Fibroblast of skin of left biceps (primary cell): ENCODE measurements around the gene NINJ2.
A peak's percentile ranks its signal among the peaks of the same experiment; 100 is the strongest.
"Not testable (repeated sequence)": the region's sequence is repeated elsewhere in the genome, so short reads cannot be mapped to it uniquely, and the experiment has no call there.

ENCODE experiments used
- DNase-seq, 2 experiments: peaks; one replicate each; pipeline ENCODE4 v3.0.0-alpha.2; 2013; ENCODE audit warnings: low read depth in 2 of 2

NINJ2 gene

DNA sequence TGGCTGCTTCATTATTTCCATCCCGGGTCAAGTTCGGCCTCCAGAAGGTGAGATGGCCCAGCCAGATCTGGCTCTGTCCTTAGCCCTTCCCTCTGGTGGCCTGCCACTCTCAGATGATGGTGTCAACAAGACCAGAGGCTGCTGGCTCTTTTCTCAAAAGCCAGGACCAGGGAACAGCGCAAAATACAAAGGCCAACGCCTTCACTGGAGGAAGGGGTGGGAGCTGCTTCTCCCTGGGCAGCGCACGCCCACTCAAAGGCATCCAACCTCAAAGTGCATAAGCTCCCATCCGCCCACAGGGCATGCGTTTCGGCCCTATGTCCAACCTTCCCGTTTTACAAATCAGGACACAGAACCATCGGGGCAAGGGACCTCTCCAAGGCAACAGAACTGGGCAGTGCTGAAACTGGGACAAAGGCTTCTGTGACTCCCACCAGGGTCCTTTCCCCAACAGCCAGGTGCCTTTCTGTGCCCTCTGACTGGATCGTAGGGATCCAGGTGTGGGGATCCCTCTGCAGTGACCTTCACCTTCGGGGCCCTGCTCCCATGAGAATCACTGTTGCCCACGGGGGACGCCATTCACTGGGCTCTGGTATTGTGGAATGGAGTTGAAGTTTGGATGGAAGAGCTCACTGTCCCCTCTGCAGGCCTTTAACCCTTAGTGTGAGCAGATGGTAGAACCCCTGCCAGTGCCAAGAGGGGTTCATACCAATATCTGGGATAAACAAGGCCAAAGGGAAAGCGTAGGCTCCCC lies 76.8 kb downstream of the NINJ2 start:
- no peak for DNase-seq

DNA sequence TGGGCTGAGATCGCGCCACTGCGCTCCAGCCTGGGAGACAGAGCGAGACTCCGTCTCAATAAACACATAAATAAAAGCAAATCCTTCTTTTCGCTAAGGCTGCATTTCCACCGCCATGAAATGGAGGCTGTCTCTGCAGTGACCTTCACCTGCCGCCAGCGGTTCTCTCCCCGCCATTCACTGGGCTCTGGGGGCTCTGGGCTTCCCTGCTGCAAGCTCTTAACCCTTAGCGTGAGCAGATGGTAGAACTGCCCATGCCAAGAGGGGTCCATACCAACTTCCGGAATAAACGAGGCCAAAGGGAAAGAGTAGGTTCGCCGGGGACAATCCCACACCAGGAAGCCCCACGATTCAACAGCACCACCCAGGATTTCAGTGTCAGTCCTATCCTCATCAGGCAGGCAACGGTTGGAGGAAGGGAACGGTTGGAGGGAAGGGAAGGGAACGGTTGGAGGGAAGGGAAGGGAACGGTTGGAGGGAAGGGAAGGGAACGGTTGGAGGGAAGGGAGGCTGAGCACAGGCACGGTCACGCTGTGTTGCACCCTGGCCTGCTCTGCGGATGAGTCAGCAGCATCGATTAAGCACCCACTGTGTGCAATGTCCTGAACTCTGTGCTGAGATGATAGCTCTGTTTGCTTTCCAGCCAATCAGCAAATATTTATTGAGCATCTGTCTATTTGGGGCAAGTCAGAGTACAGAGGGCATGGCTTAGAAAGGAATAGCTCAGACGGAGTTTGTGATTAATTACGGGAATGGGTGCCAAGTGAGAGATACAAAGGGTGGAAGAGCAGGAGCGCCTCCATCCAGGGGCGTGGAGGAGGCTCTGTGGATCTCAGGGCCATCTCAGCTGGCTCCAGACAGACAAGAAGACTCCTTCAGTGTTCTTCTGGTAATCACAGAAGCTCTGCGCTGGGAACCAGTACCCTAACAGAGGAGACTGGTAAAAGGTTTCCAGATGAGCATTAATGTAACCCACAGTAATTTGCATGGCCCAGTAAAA lies 77.9 kb downstream of the NINJ2 start:
- DNase-seq = no peak

DNA sequence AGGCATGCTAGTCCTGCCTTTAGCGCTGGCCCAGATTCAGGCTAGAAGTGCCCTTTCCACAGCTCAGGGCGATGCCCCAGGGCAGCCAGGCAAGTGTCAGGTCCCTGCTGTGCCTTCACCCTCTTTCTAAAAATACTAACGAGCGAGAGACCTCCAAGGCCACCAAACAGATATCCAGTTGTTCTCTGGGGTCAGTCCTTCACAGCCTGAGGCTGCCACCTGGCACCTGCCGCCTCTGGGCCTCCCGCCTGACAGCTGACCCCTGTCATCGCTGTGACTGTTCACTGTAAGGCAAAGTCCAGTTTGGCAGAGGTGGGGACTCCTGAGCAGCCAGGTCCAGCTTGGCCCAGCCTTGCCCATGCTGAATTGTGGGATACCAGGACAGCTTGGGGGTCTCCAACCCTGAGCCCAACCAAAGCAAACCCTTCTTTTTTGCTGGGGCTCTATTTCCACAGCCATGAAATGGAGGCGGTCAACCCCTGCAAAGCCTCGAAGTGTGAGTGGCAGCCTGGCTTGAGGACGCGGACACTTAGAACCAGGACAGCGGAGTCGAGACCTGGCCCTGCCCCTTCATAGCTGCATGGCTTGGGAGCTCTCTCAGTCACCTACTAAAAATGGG lies 79.9 kb downstream of the NINJ2 start:
- no peak for DNase-seq

DNA sequence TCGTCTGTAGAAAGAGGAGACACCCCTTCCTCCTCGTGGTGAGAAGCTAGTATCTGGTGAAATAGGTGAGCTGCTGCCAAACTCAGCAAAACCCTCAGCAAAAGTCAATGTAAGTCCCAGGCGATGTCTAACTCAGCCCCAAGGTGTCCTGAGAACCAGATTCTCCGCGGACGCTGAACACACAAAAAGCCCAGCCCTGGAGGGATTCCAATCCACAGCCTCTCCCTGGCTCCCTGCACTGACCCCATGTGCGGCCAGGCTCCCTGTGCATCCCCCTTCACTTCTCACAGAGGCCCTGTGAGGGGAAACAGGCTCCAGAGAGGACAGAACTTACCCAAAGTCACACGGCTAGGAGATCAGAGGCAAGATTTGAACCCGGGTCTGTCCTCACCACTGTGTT lies 81.5 kb downstream of the NINJ2 start:
- DNase-seq = no peak

DNA sequence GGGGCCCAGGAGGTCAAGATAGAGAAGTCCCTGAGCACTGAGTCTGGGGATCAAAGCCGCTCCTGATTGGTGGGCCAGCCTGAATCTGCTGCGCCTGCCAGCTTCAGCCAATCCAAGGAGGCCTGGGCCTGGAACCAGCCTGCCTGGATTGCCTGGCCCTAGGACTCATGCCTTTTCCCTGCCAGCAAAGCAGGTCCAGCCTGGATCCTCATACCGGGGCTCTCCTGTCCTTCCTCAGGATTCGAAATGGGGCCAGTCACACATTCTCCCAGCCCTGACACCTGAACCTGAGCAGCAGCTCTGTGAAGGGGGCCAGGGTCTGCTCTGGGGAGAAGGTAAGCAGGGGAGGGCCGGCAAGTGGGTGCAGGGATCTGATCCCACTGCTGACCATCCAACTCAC lies 81.9 kb downstream of the NINJ2 start:
- DNase-seq = no peak

DNA sequence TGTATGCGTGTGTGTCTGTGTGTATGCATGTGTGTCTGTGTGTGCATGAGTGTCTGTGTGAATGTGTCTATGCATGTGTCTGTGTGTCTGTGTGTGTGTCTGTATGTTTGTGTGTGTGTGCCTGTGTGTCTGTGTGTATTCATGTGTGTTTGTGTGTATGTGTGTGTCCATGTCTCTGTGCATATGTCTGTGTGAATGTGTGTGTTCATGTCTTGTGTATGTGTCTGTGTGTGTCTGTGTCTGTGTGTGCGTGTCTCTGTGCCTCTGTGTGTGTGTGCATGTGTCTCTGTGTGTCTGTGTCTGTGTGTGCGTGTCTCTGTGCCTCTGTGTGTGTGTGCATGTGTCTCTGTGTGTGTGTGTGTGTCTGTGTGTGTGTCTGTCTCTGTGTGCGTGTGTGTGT lies 82.4 kb downstream of the NINJ2 start:
- DNase-seq = no peak

DNA sequence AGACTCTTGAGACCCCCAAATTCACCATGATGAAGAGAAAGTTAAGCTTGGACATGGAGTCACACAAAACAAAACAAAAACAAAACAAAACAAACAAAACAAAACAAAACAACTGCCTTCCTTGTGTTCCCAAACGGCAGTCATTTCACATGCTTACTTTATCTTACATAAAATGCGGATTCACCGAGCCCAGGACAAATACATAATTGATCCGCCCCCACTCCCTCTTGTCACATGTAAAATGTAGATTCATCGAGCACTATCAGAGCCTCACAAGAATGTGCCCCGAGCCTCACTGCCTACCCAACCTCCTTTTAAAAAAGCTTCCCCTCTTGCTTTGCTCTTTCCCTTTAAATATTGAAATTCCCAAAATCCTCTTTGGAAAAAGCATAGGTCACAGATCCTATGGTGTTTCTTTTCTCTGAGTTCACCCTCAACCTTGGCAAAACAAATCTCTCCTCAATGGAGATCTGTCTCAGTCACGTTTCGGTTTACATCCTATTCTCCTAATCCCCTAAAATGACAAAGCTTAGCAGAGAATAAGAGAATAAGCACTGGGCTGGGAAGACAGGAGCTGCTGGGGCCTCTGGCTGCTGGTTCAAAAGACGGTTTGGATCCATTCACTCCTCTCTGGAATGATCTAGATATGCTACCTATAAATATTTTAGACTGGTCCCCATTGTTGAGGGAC lies 83.7 kb downstream of the NINJ2 start:
- DNase-seq = no peak

DNA sequence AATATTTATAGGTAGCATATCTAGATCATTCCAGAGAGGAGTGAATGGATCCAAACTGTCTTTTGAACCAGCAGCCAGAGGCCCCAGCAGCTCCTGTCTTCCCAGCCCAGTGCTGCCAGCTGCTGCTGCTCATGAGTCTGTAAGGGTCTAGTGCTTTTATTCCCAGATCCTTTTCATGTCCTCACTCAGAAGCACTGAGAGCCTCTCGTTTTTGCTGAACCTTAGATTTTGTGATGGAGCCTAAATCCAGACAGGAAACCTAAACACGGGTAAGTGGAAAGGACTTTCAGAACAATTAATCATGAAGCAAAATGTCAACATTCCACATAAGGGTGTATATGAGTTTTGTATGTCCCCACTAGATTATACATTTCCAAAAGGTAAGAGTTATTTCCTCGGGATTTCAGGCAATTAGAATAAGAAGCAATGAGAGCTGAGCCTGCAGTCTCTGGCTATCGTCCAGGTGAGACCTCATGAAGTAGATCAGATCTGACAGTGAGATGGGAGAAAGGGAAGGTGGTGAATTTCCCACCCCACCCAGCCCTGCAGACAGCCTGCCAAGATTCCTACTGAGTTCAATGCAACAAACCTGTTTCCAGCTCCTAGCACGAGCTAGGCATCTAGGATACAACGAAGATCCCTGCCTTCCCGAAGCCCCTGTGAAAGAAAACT lies 84.4 kb downstream of the NINJ2 start:
- DNase-seq = no peak

DNA sequence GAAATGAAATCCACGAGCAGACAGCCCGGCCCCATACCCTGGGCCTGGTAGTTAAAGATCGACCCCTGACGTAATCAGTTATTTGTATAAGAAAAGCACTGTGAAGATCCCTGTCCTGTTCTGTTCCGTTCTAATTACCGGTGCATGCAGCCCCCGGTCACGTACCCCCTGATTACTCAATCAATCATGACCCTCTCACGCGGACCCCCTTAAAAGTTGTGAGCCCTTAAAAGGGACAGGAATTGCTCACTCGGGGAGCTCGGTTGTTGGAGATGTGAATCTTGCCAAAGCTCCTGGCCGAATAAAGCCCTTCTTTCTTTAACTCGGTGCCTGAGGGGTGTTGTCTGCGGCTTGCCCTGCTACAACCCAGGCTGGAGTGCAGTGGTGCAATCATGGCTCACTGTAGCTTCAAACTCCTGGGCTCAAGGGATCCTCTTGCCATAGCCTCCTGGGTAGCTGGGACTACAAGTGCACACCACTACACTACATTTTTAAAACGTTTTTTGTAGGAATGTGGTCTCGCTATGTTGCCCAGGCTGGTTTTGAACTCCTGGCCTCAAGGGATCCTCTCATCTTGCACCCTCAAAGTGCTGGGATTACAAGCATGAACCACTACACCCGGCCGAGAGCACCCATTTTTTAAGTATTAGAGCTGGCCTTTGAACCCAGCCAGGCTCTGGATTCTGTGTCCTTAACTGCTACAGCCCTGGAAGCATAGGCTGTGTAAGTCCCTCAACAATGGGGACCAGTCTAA lies 85.1 kb downstream of the NINJ2 start:
- DNase-seq = not testable (repeated sequence)

DNA sequence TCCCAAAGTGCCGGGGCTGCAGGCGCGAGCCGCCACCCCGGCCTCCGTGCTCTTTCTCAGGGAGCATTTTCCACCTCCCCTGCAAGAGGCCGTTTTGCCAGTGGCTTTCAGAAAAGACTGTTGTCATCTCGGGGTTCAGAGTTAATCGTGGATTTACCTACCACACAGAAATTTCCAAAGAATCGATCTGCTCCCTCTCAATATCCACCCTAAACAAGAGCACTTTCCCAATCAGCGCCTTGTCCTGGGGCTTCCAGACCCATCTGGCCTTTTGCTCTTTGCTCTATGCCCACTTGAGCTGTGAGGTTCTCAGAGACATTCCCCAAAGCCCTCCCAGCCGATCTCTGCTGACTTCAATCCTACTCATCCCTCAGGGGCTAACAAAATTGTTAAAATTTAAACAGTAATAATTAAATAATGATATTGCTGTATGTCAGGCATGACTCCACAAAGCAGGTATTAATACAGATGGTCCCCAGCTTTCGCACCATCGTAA lies 86.6 kb downstream of the NINJ2 start:
- no peak for DNase-seq

DNA sequence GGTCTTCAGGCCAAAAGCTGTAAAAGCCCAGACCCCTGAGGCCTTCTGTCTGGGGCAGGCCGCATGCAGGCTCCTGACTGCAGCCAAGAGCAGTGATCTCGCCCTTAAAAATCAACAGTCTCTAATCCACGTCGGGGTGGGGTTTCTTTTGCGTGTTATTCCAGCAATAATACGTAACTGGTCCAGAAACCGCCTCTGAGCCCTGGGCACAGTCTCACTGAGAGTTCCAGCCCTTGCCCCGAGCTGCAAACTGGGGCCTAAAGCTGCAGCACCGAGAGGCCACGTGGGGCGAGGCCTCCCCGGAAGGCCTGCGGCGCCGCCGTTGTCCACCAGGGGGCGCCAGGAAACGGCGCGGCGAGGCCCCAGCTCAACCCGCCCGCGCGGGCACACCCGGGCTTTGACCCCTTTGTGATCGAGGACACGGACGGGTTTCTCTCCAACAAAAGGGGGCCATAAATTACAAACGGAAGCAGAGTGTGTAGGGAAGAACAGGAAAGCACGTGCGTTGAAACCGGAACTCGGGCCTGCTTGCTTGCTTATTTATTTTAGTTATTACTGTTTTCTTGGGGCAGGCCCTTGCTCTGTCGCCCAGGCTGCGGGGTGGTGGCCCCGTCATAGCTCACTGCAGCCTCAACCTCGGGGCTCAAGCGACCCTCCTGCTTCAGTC lies 87.2 kb downstream of the NINJ2 start:
- peak in 1 of 2 experiments; percentile 36 for DNase-seq

DNA sequence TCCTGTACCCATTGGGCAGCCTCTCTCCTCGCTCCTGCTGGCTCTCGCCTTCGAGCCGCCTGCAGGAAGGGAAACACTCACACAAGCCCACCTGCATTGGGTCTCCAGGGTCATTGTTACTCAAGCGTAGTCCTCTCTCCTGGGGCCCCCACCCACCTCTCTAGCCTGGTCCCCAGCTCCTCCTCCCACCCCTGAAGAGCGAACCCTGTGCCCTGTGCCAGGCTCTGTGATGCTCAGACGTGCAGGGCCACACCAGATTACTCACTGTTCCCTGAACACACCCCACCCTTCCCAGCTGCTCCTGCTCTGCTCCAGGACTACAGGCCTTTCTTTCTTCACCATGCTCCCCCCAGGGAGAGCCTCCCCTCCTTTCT lies 88.1 kb downstream of the NINJ2 start:
- no peak for DNase-seq

DNA sequence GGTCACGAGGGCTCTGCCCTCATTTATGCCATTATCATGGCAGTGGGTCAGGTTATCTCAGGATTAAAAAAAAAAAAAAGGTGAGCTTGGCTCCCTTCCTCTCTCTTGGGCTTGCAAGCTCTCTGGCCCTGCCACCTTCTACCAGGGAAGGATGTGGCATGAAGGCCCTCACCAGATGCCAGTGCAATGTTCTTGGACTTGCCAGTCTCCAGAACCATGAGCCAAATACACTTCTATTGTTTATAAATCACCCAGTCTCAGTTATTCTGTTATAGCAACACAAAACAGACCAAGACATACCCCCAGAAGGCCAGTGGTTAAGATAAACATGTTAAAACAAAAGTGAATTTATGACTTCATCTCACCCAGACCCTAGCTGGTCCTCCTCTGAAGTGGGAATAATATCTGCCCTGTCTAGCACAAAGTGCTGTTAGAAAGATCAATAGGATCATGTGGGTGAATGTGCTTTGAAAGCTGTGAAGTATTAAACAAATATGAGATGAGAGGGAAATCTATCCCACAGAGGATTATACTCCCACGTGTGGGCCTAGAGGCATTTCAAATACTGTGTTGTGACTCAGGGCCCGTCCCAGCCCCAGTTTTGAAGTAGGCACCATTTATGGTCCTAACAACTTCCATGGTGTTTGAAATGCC lies 88.6 kb downstream of the NINJ2 start:
- DNase-seq = no peak

DNA sequence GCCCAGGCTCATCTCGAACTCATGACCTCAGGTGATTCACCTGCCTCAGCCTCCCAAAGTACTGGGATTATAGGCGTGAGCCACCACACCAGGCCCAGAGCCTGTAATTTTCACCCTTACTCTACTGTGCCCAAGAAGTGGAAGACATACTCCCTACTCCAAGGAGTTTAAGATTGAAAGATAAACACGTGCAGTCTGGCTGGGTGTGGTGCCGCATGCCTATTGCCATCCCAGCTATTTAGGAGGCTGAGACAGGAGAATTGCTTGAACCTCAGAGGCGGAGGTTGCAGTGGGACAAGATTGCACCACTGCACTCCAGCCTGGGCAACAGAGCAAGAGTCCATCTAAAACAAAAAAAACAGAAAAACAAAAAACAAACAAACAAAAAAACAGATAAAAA lies 90.0 kb downstream of the NINJ2 start:
- no peak for DNase-seq

DNA sequence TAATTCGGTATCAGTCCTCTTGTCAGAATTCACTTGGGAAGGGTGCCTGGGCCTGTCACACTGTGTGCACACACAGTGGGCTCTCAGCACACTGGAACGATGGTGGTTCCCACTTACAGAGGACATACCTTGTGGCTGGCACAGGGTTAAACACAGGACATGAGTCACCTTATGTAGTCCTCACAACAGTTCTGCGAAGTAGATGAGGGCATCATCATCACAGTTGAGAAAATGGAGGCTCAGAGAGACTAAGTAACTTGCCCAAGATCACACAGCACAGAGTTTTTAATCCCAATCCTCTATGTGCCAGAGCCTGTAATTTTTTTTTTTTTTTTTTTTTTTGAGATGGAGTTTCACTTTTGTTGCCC lies 90.7 kb downstream of the NINJ2 start:
- DNase-seq = no peak

DNA sequence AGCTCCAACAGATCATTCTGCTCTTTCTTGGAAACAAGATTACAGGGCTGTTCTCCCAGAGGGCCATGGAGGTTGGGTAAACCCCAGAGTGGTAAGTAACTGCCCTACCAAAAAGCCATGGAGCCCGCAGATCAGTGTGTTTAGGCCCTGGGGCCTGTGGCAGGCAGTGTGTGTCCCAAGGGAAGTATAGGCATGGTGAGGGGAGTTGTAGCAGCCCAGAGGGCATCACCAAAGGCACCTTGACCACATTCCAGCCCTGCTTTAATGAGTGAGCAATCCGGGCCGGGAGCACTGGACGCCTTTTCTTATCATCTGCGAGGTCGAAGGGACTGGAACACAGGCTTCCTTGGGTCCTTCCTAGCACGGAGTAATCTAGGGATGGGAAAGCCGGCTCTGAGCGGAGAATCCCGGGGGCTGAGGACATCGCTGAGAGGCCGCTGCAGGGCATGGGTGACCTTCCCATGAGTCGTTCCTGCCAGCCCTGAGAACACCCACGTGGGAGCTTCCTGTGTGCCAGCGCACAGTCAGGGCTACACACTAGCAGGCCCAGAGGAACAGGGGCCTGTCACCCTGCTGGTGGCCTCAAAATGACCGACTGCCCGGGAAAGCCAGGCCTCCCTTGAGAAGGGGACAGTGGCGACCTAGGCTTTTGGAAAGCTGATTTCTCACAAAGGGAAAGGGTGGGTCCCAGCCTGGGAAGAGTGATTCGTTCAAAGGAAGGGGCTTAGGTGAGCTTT lies 91.3 kb downstream of the NINJ2 start:
- no peak for DNase-seq

DNA sequence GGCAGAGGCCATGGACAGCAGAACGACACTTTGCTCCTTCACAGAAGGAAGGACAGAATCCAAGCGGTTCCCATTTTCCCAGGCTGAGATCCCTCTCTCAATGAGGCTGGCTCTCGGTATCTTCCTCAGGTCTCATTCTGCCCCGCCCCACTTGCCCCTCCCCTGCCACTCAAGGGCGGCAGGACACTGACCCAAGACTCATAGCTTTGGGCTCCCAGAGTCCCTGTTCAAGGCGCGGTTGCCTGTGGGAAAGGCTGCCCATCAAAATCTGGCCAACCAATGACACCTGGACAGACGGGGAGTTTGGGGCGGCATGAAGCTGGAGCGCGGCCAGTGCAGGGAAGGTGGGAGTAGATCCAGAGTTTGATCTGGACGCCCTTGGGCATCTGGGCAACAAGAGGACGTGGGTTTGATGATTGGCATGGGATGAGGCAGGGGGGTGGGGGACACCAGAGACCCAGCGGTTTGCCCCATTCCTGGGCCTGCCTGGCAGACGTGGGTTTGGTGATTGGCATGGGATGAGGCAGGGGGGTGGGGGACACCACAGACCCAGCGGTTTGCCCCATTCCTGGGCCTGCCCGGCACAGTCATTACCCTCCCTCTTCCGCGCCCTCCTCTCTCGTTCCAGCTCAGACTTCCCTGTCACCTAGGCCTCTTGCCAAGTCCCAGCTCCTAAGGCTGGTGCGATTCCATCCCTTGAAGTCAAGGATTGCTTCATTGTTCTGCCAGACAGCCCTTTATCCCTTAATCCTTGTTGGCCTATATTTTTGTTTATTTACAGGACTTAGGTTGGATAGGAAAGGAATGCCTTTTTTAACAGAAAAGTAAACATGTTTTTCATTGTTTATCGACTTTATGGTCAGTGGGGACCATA lies 92.1 kb downstream of the NINJ2 start:
- DNase-seq = no peak

DNA sequence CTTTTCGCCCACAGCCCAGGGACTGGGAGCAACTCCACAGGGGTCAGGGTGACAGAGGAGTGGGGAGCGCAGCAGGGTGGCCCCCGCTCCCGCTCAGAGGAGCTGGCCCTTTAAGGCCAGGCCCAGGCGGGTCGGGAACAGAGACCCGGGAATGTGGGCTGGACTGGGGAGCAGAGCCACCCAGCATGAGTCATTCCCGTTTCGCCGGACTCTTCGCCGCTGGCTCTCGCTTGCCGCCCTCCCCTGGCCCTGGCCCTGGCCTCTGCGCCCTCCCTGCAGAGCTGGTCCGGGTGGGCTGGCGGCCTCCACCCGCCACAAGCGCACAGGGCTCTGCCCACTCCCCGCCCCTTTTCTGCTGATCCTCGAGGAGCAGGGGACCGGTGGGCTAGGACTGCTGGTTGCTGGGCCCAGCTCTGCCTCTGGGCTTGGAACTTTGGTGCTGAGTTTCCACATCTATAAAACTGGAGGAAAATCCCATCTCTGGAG lies 92.8 kb downstream of the NINJ2 start:
- no peak for DNase-seq
